ENCODE measurements around the gene SLC2A2. TPM values are rescaled to one million over a fixed set of nuclear protein-coding genes. Genes with fewer than 3 reads are reported as not detected.

Gene SLC2A2
- not detected in 2 replicates for total RNA-seq (ENCODE audit: low replicate concordance)

DNA sequence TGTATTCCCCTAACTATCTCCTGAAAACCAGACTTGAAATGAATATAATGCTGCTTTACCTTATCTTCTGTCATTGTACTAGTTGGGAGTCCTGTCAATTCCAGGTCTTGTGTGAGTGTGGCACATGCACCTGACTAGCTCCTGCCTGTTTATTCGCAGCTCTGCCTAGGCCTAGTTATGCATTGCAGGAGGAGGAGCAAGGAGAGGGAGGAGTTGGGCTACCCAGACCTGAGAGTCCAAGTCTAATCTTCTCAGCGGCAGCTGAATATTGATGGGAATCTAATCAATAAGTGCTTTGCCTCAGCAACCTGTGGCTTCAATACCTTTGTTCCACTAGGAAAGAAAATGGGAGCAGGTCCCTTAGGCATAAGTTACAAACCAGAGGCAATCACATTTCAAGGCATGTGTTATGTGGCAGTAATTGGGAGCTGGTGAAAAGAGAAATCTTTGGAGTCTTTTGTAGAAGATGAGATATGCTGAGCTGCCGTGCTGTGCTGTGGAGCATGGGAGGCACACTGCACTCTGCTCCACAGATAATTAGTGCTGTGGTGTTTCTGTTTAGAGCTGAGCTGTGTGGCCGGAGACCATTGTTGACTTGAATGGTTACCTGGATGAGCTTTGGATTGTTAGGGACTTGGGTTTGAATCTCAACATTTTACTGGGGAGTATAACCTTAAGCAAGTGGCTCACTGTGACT lies at the start of gene SLC2A2:
Gene SLC2A2, minus strand, starts transcription at position 124 of the 697 bp plus-strand sequence. Its CDS starts 50 bp downstream, at position 74.
- H4K20me1 ChIP-seq (ENCODE audit: low read depth): no peaks in the 10 kb centered on the region
- Mint-ChIP-seq H3K36me3 (no peaks in the 10 kb centered on the region), H3K4me3 (no peak within 1 kb of the TSS), H3K27me3 (ENCODE audit: insufficient read depth, low read depth) (no peaks in the 10 kb centered on the region), H3K9me3 (no peaks in the 10 kb centered on the region), H3K27ac (no peak within 1 kb of the TSS), H3K4me1 (no peaks in the 10 kb centered on the region)
- peaks cover 26% of the 10 kb centered on the region for H3K27me3 ChIP-seq
- no peak within 1 kb of the TSS for H3K4me2 ChIP-seq
- TF ChIP-seq EZH2phosphoT487 (IDR thresholded peaks at IDR 0.05): no peak
- TF ChIP-seq, protein P1, sequence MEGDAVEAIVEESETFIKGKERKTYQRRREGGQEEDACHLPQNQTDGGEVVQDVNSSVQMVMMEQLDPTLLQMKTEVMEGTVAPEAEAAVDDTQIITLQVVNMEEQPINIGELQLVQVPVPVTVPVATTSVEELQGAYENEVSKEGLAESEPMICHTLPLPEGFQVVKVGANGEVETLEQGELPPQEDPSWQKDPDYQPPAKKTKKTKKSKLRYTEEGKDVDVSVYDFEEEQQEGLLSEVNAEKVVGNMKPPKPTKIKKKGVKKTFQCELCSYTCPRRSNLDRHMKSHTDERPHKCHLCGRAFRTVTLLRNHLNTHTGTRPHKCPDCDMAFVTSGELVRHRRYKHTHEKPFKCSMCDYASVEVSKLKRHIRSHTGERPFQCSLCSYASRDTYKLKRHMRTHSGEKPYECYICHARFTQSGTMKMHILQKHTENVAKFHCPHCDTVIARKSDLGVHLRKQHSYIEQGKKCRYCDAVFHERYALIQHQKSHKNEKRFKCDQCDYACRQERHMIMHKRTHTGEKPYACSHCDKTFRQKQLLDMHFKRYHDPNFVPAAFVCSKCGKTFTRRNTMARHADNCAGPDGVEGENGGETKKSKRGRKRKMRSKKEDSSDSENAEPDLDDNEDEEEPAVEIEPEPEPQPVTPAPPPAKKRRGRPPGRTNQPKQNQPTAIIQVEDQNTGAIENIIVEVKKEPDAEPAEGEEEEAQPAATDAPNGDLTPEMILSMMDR (IDR thresholded peaks at IDR 0.05): no peak
- TF ChIP-seq EZH2 (IDR thresholded peaks at IDR 0.05): no peak
- H3K9ac ChIP-seq: no peak within 1 kb of the TSS
- H3F3A ChIP-seq (ENCODE audit: low read depth): no peaks in the 10 kb centered on the region
- no peaks in the 10 kb centered on the region for H3K79me2 ChIP-seq (ENCODE audit: low read depth)
- H2AFZ ChIP-seq (replicated peaks): no peak within 1 kb of the TSS
- no peaks in the 10 kb centered on the region for H3K4me1 ChIP-seq
- H3K4me3 ChIP-seq: no peak within 1 kb of the TSS
- no peaks in the 10 kb centered on the region for H3K36me3 ChIP-seq
- no peak within 1 kb of the TSS for H3K27ac ChIP-seq
- no peaks in the 10 kb centered on the region for H3K9me3 ChIP-seq (ENCODE audit: low read depth)
- no peak for DNase-seq (ENCODE audit: low spot score)

DNA sequence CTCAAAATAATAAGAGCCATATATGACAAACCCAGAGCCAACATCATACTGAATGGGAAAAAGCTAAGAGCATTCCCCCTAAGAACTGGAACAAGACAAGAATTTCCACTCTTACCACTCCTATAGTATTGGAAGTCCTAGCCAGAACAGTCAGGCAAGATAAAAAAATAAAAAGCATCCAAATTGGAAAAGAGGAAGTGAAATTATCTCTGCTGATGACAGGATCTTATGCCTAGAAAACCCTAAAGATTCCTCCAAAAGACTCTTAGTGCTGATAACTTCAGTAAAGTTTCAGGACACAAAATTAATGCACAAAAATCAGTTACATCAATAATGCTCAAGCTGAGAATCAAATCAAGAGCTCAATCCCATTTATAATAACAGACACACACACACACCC lies 45.9 kb upstream of the SLC2A2 start:
- Mint-ChIP-seq H3K27me3 (ENCODE audit: insufficient read depth, low read depth) (no peaks in the 10 kb centered on the region), H3K4me3 (no peak overlapping the region), H3K36me3 (peaks cover 25% of the 10 kb centered on the region), H3K9me3 (no peaks in the 10 kb centered on the region), H3K27ac (no peak overlapping the region), H3K4me1 (no peaks in the 10 kb centered on the region)
- Histone ChIP-seq H3K79me2 (ENCODE audit: low read depth) (no peaks in the 10 kb centered on the region), H3K36me3 (no peaks in the 10 kb centered on the region), H3K4me1 (no peaks in the 10 kb centered on the region), H3K27ac (no peak overlapping the region), H2AFZ (replicated peaks) (no peak overlapping the region), H3K4me2 (no peak overlapping the region), H3K4me3 (no peak overlapping the region), H3K9ac (no peak overlapping the region), H3K27me3 (no peaks in the 10 kb centered on the region), H4K20me1 (ENCODE audit: low read depth) (no peaks in the 10 kb centered on the region), H3K9me3 (ENCODE audit: low read depth) (no peaks in the 10 kb centered on the region), H3F3A (ENCODE audit: low read depth) (no peaks in the 10 kb centered on the region)
- TF ChIP-seq EZH2 (IDR thresholded peaks at IDR 0.05): no peak
- no peak for TF ChIP-seq EZH2phosphoT487 (IDR thresholded peaks at IDR 0.05)
- TF ChIP-seq, protein P1 (IDR thresholded peaks at IDR 0.05): no peak
- DNase-seq (ENCODE audit: low spot score): no peak

DNA sequence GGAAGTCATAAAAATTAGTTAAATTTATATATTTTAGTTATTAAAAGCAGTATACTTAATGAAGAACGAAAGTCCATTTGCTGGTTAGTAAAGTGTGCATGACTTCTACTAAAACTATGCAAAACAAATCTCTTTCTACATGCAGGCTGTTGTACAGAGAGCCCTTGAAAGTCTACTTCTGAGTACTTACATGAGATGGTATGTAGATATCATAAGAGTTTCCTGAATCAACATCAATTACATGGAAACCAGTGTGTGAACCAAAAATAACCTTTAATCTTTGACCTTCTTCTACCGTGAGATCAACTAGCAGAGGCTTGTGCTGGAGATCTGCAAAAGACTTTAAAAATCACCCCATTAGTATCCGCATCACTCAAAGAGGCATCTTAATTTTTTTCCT lies 42.1 kb upstream of the SLC2A2 start:
- Histone ChIP-seq H3K9me3 (ENCODE audit: low read depth) (no peaks in the 10 kb centered on the region), H3K4me3 (no peak overlapping the region), H4K20me1 (ENCODE audit: low read depth) (no peaks in the 10 kb centered on the region), H3K27me3 (no peaks in the 10 kb centered on the region), H3K27ac (no peak overlapping the region), H3K9ac (no peak overlapping the region), H3K4me1 (no peaks in the 10 kb centered on the region), H3K4me2 (no peak overlapping the region), H3K36me3 (no peaks in the 10 kb centered on the region), H3F3A (ENCODE audit: low read depth) (no peaks in the 10 kb centered on the region), H3K79me2 (ENCODE audit: low read depth) (no peaks in the 10 kb centered on the region), H2AFZ (replicated peaks) (no peak overlapping the region)
- Mint-ChIP-seq H3K4me3 (no peak overlapping the region), H3K27ac (no peak overlapping the region), H3K4me1 (no peaks in the 10 kb centered on the region), H3K27me3 (ENCODE audit: insufficient read depth, low read depth) (no peaks in the 10 kb centered on the region), H3K36me3 (peaks cover 47% of the 10 kb centered on the region), H3K9me3 (no peaks in the 10 kb centered on the region)
- DNase-seq (ENCODE audit: low spot score): no peak
- TF ChIP-seq, protein P1 (IDR thresholded peaks at IDR 0.05): no peak
- TF ChIP-seq EZH2phosphoT487 (IDR thresholded peaks at IDR 0.05) (no peak), EZH2 (IDR thresholded peaks at IDR 0.05) (no peak)
